Ishikawa (cell line): ENCODE data around the gene LIMCH1.

Experiments used
- CEBPB ChIP-seq: IDR thresholded peaks from 2 replicates; pipeline ENCODE4 v1.6.1; 2012
- EP300 ChIP-seq: IDR thresholded peaks from 2 replicates; pipeline ENCODE4 v1.6.1; 2012; ENCODE audit warnings: borderline replicate concordance
- NFIC ChIP-seq: IDR thresholded peaks from 2 replicates; pipeline ENCODE4 v1.6.1; 2012
- TAF1 ChIP-seq: IDR thresholded peaks from 2 replicates; pipeline ENCODE4 v1.6.1; 2012; ENCODE audit warnings: low read depth, mild to moderate bottlenecking
- TEAD4 ChIP-seq: IDR thresholded peaks from 2 replicates; pipeline ENCODE4 v1.6.1; 2012
- YY1 ChIP-seq: IDR thresholded peaks from 2 replicates; pipeline ENCODE4 v1.6.1; 2012; ENCODE audit warnings: low read depth
- ZBTB7A ChIP-seq: IDR thresholded peaks from 2 replicates; pipeline ENCODE4 v1.6.1; 2012; ENCODE audit warnings: low read depth
- TF ChIP-seq, protein P1 (sequence below): IDR thresholded peaks from 2 replicates; pipeline ENCODE4 v1.6.1; 2012
- TF ChIP-seq, protein P2 (sequence below): IDR thresholded peaks from 2 replicates; pipeline ENCODE4 v1.6.1; 2012; ENCODE audit warnings: low read depth, mild to moderate bottlenecking
- TF ChIP-seq, protein P3 (sequence below): IDR thresholded peaks from 2 replicates; pipeline ENCODE4 v1.6.1; 2012

DNA sequence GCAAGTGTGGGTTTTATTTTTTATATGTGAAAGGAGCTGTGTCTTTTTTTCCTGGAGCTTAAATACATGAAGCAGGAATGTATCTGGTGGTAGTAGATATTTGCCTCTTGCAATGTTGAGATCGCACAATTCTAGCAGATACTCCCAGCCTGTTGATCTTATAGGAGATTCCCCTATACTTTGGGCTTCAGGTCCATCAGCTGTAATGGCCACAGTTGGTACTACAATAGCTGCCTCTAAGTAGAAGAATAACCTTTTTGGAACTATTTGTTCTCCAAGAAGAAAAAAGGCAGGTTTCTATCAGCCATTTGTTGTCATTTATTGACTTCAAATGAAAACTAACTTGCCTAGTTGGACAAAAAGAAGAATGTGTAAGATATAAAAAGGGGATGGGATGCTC is 37.7 kb downstream of the LIMCH1 start:
- TF ChIP-seq, protein P1, sequence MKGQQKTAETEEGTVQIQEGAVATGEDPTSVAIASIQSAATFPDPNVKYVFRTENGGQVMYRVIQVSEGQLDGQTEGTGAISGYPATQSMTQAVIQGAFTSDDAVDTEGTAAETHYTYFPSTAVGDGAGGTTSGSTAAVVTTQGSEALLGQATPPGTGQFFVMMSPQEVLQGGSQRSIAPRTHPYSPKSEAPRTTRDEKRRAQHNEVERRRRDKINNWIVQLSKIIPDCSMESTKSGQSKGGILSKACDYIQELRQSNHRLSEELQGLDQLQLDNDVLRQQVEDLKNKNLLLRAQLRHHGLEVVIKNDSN = no peak
- TF ChIP-seq, protein P2, sequence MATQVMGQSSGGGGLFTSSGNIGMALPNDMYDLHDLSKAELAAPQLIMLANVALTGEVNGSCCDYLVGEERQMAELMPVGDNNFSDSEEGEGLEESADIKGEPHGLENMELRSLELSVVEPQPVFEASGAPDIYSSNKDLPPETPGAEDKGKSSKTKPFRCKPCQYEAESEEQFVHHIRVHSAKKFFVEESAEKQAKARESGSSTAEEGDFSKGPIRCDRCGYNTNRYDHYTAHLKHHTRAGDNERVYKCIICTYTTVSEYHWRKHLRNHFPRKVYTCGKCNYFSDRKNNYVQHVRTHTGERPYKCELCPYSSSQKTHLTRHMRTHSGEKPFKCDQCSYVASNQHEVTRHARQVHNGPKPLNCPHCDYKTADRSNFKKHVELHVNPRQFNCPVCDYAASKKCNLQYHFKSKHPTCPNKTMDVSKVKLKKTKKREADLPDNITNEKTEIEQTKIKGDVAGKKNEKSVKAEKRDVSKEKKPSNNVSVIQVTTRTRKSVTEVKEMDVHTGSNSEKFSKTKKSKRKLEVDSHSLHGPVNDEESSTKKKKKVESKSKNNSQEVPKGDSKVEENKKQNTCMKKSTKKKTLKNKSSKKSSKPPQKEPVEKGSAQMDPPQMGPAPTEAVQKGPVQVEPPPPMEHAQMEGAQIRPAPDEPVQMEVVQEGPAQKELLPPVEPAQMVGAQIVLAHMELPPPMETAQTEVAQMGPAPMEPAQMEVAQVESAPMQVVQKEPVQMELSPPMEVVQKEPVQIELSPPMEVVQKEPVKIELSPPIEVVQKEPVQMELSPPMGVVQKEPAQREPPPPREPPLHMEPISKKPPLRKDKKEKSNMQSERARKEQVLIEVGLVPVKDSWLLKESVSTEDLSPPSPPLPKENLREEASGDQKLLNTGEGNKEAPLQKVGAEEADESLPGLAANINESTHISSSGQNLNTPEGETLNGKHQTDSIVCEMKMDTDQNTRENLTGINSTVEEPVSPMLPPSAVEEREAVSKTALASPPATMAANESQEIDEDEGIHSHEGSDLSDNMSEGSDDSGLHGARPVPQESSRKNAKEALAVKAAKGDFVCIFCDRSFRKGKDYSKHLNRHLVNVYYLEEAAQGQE = no peak
- TF ChIP-seq EP300 (no peak), ZBTB7A (no peak), YY1 (no peak), TEAD4 (no peak), TAF1 (no peak), CEBPB (no peak), NFIC (no peak)
- TF ChIP-seq, protein P3, sequence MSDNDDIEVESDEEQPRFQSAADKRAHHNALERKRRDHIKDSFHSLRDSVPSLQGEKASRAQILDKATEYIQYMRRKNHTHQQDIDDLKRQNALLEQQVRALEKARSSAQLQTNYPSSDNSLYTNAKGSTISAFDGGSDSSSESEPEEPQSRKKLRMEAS = no peak
